Sigmoid colon (tissue), 7 donors: ENCODE results near the gene TNIK. TPM values are rescaled to one million over a fixed set of nuclear protein-coding genes. Genes with fewer than 3 reads are reported as not detected.

Source experiments
- DNase-seq: peaks from one replicate; pipeline ENCODE4 v3.0.0-alpha.2; 2019
- H3K27ac ChIP-seq, 4 donors: fragments of 200-600 bp; sonication (generic); one replicate each; pipeline ENCODE4 v1.5.1; 2016 to 2019; ENCODE audit warnings: mild to moderate bottlenecking in 1 of 4
- H3K27me3 ChIP-seq, 3 donors: fragments of 200-600 bp; sonication (generic); one replicate each; pipeline ENCODE4 v1.5.1; 2019; ENCODE audit warnings: mild to moderate bottlenecking in 1 of 3
- H3K36me3 ChIP-seq, 4 donors: fragments of 200-600 bp; sonication (generic); one replicate each; pipeline ENCODE4 v1.5.1; 2016 to 2019
- H3K4me1 ChIP-seq, 4 donors: fragments of 200-600 bp; sonication (generic); one replicate each; pipeline ENCODE4 v1.5.1; 2017 to 2019
- H3K4me3 ChIP-seq, 4 donors: fragments of 200-600 bp; sonication (generic); one replicate each; pipeline ENCODE4 v1.5.1; 2017 to 2019; ENCODE audit warnings: mild to moderate bottlenecking in 2 of 4, moderate library complexity in 1 of 4
- H3K9me3 ChIP-seq, 4 donors: fragments of 200-600 bp in 3 of 4; sonication (generic) in 3 of 4; one replicate each; pipeline versions ENCODE4 v1.5.1 to v1.6.1; 2013 to 2019
- EP300 ChIP-seq, 4 donors: sonication (generic); formaldehyde crosslinking; IDR thresholded peaks; one replicate each; pipeline ENCODE4 v1.6.1; 2017; ENCODE audit warnings: antibody characterized with exemption in 4 of 4
- POLR2A ChIP-seq, 2 donors: fragments of 450-650 bp; IDR thresholded peaks; one replicate each; pipeline ENCODE4 v1.6.1; 2016; ENCODE audit warnings: antibody characterized with exemption in 2 of 2, mild to moderate bottlenecking in 2 of 2, moderate library complexity in 2 of 2
- POLR2AphosphoS5 ChIP-seq, 4 donors: sonication (generic); formaldehyde crosslinking; IDR thresholded peaks; one replicate each; pipeline ENCODE4 v1.6.1; 2017; ENCODE audit warnings: antibody characterized with exemption in 4 of 4
- WGBS, 2 donors: extraction: QIAGEN DNeasy Blood & Tissue Kit; methylation state at CpG; one replicate each; pipeline ENCODE4 v1.1.7; 2013; 5-methylcytosine and 5-hydroxymethylcytosine counted together
- intact Hi-C: fragments of 100-400 bp; cut with DNase I; formaldehyde crosslinking; loops from one replicate; pipeline ENCODE4 v1.15.1; 2023
- polyA plus RNA-seq, 3 donors: library from polyadenylated mRNA; stranded (reverse); fragments of 200-250 nt; gene quantifications; one replicate each; pipeline ENCODE4 v1.2.3, GENCODE V29; 2013
- total RNA-seq, 4 donors: library from RNA; depleted of rRNA; stranded (reverse); fragments of >200 nt; gene quantifications; one replicate each; pipeline ENCODE4 v1.1.0, GENCODE V29; 2016
- TF ChIP-seq, protein P1 (sequence below), 4 experiments: fragments of 450-650 bp in 3 of 4; fragments of 200-600 bp in 1 of 4; IDR thresholded peaks; one replicate each; pipeline ENCODE4 v1.5.1; 2016 to 2019; ENCODE audit warnings: antibody characterized with exemption in 4 of 4, mild to moderate bottlenecking in 3 of 4, moderate library complexity in 2 of 4
- donor health status: healthy with polysubstance abuse.
- donor health status: Bipolar disorder and iron deficiency.
- donor health status: healthy.

TNIK gene
- total and polyA plus RNA-seq, 7 donors: 5.4 to 21.3 (median 9.2) TPM

DNA sequence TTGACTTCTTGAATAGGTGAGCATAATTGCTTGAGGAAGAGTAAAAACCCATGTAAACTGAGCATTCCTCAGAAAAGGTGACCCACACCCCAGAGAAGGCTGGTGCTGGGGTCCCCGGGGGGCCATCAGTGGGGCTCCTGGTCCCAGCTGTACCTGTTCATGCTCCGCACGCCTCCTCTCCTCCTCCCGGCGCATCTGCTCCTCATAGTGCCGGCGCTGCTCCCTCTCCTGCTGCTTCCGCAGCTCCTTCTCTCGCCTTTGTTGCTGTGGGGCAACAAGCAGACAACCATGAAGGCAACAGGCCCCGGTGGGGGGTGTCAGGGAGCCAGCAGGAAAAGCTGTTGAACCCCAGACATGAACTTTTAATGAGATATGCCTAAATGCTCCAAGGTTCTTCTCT, 320.0 kb downstream of the TNIK start:
- Histone ChIP-seq H3K9me3 (no peaks in the 10 kb centered on the region), H3K4me1 (no peaks in the 10 kb centered on the region), H3K27me3 (no peaks in the 10 kb centered on the region), H3K36me3 (peaks cover 0 to 37% (median 10%) of the 10 kb centered on the region in 4 donors), H3K27ac (no peak overlapping the region), H3K4me3 (no peak overlapping the region)
- WGBS, 2 donors: 97% methylated on average over 10 of the region's 10 CpGs
- intact Hi-C loops: no loop called here
- DNase-seq: no peak
- TF ChIP-seq POLR2AphosphoS5 (IDR thresholded peaks at IDR 0.05) (no peak), POLR2A (IDR thresholded peaks at IDR 0.05) (no peak), EP300 (IDR thresholded peaks at IDR 0.05) (no peak)
- TF ChIP-seq, protein P1, sequence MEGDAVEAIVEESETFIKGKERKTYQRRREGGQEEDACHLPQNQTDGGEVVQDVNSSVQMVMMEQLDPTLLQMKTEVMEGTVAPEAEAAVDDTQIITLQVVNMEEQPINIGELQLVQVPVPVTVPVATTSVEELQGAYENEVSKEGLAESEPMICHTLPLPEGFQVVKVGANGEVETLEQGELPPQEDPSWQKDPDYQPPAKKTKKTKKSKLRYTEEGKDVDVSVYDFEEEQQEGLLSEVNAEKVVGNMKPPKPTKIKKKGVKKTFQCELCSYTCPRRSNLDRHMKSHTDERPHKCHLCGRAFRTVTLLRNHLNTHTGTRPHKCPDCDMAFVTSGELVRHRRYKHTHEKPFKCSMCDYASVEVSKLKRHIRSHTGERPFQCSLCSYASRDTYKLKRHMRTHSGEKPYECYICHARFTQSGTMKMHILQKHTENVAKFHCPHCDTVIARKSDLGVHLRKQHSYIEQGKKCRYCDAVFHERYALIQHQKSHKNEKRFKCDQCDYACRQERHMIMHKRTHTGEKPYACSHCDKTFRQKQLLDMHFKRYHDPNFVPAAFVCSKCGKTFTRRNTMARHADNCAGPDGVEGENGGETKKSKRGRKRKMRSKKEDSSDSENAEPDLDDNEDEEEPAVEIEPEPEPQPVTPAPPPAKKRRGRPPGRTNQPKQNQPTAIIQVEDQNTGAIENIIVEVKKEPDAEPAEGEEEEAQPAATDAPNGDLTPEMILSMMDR (IDR thresholded peaks at IDR 0.05): no peak

DNA sequence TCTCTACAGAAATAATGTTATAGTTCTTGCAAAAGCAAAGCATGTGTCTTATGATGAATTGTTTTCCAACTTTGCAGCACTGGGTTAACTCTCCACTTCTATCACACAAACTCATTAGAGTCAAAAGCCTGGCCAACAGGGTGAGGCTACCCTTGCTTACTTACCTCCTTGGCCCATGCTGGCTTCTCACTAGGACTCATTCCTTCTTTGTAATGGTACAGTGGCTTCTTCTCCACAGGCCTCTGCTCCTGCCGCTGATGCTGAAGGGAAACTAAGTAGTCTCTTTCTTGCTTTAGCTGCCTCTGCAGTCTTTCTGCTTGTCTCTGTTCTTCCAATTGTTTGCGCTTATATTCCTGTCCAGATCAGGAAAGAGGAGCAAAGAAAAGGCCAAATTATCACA, 322.2 kb downstream of the TNIK start:
- intact Hi-C loops: no loop called here
- whole genome bisulfite sequencing, 2 donors: 95 to 97% methylated on average over 2 of the region's 2 CpGs
- no peak overlapping the region for H3K4me3 ChIP-seq
- H3K36me3 ChIP-seq: peaks cover 0 to 37% (median 10%) of the 10 kb centered on the region in 4 donors
- DNase-seq: no peak
- H3K27me3 ChIP-seq: no peaks in the 10 kb centered on the region
- H3K27ac ChIP-seq: no peak overlapping the region
- TF ChIP-seq, protein P1 (IDR thresholded peaks at IDR 0.05): no peak
- TF ChIP-seq POLR2A (IDR thresholded peaks at IDR 0.05) (no peak), EP300 (IDR thresholded peaks at IDR 0.05) (no peak), POLR2AphosphoS5 (IDR thresholded peaks at IDR 0.05) (no peak)
- no peaks in the 10 kb centered on the region for H3K9me3 ChIP-seq
- H3K4me1 ChIP-seq: no peaks in the 10 kb centered on the region

DNA sequence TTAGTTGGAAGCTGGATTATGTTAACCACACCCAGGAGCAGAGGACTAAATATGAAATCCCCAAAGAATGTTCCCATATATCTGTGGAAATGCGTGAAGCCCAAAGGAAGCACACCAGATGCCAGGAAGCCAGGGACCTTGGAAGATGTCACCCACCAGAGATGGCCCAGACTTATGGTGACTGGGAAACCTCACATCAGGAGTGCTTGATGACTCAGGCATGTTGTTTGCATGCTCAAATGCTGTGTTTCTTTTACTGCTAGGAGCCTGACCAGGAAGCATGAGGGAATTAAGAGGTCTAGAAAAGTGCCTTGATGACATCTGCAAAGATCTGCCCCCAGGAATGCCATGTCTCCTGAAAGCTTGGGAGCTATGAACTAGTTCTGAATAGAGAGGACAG, 324.7 kb downstream of the TNIK start:
- no peak overlapping the region for H3K27ac ChIP-seq
- TF ChIP-seq POLR2A (IDR thresholded peaks at IDR 0.05) (no peak), POLR2AphosphoS5 (IDR thresholded peaks at IDR 0.05) (no peak), EP300 (IDR thresholded peaks at IDR 0.05) (no peak)
- TF ChIP-seq, protein P1 (IDR thresholded peaks at IDR 0.05): no peak
- no peaks in the 10 kb centered on the region for H3K4me1 ChIP-seq
- intact Hi-C loops: no loop called here
- no peaks in the 10 kb centered on the region for H3K27me3 ChIP-seq
- H3K9me3 ChIP-seq: no peaks in the 10 kb centered on the region
- H3K36me3 ChIP-seq: peaks cover 0 to 33% (median 10%) of the 10 kb centered on the region in 4 donors
- no peak for DNase-seq
- H3K4me3 ChIP-seq: no peak overlapping the region
- WGBS, 2 donors: 88 to 94% methylated on average over 1 of the region's 1 CpG

DNA sequence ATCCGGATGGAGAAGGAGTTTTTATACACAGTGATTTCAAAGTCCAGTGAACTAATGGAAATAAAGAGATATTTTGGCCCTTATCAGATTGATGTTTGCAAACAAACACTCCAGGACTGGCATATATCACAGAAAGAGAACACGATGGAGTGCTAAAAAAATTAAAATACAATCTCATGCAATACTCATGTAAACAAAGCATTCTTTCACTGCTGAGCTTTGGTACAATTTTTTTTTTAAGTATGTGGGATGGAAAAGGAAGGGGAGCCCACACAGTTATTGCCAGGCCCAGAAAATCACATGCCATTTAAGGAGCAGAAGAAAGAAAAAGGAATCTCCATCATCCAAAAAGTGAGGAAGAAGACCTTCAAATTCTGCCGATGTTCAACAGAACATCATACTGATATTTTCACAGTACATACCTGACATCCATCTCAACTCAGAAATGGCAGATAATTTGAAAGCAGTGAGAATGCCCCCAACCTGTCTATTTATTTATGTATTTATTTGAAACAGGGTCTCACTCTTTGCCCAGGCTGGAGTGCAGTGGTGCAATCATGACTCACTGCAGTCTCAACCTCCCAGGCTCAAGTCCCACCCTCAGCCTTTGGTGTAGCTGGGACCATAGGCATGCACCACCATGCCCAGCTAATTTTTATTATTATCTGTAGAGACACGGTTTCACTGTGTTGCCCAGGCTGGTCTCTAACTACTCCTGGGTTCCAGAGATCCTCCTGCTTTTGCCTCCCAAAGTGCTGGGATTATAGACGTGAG, 326.2 kb downstream of the TNIK start:
- H3K36me3 ChIP-seq: peaks cover 0 to 20% (median 8%) of the 10 kb centered on the region in 4 donors
- no peak overlapping the region for H3K4me3 ChIP-seq
- no peak for DNase-seq
- no peak overlapping the region for H3K27ac ChIP-seq
- WGBS, 2 donors: 69 to 77% methylated on average over 5 of the region's 5 CpGs
- no peaks in the 10 kb centered on the region for H3K4me1 ChIP-seq
- TF ChIP-seq, protein P1 (IDR thresholded peaks at IDR 0.05): no peak
- no peak for TF ChIP-seq POLR2A (IDR thresholded peaks at IDR 0.05)
- TF ChIP-seq POLR2AphosphoS5 (IDR thresholded peaks at IDR 0.05): no peak
- no peaks in the 10 kb centered on the region for H3K27me3 ChIP-seq
- intact Hi-C loops: no loop called here
- no peaks in the 10 kb centered on the region for H3K9me3 ChIP-seq
